H1 (cell line): ENCODE measurements around the gene ZBTB20. TPM values are rescaled to one million over a fixed set of nuclear protein-coding genes. Genes with fewer than 3 reads are reported as not detected.

Experiments used
- CTCF ChIA-PET: fragments of 300-600 bp; sonication (Branson Sonifier 250); formaldehyde crosslinking; loops from one replicate; lab custom pipeline; 2021; ENCODE audit not compliant: partially characterized antibody; lab: Charles Lee
- POLR2A ChIA-PET: fragments of 300-600 bp; sonication (Branson Sonifier 250); formaldehyde crosslinking; loops from one replicate; lab custom pipeline; 2021; ENCODE audit warnings: inconsistent platforms; ENCODE audit not compliant: partially characterized antibody; lab: Charles Lee
- DNase-seq, 2 experiments: peaks; one replicate each; pipeline versions ENCODE4 v3.0.0 to v3.0.0-alpha.2; 2010 to 2022; ENCODE audit warnings: low spot score in 2 of 2, low read depth in 1 of 2, mixed read lengths in 1 of 2
- FAIRE-seq: peaks from 2 replicates; lab custom pipeline; 2011; peaks lifted over from hg19 to GRCh38; lab: Jason Lieb, UNC
- H2AFZ ChIP-seq: 2 replicates; pipeline ENCODE4 v1.8.1; 2012; ENCODE audit warnings: low read length, inconsistent platforms
- H2AK5ac ChIP-seq: 2 replicates; pipeline ENCODE4 v1.6.1; 2013; ENCODE audit warnings: low read depth, low read length
- H2BK120ac ChIP-seq: replicated peaks from 2 replicates; pipeline ENCODE3; 2013; ENCODE audit warnings: low read depth, low read length, inconsistent platforms
- H2BK12ac ChIP-seq: 2 replicates; pipeline ENCODE4 v1.6.1; 2013; ENCODE audit warnings: low read depth, low read length
- H2BK15ac ChIP-seq: 2 replicates; pipeline ENCODE4 v1.6.1; 2013; ENCODE audit warnings: low read length
- H2BK20ac ChIP-seq: 2 replicates; pipeline ENCODE4 v1.6.1; 2013; ENCODE audit warnings: low read length
- H2BK5ac ChIP-seq: 2 replicates; pipeline ENCODE4 v1.6.1; 2013; ENCODE audit warnings: low read depth, low read length
- H3K14ac ChIP-seq: 2 replicates; pipeline ENCODE4 v1.6.1; 2013; ENCODE audit warnings: inconsistent platforms; ENCODE audit not compliant: insufficient read length
- H3K18ac ChIP-seq: 2 replicates; pipeline ENCODE4 v1.6.1; 2013; ENCODE audit warnings: low read length; ENCODE audit errors: extremely low read depth
- H3K23ac ChIP-seq: 2 replicates; pipeline ENCODE4 v1.6.1; 2013; ENCODE audit warnings: inconsistent platforms; ENCODE audit not compliant: insufficient read length
- H3K23me2 ChIP-seq: 2 replicates; pipeline ENCODE4 v1.6.1; 2013; ENCODE audit warnings: low read depth, low read length
- H3K27ac ChIP-seq: 2 replicates; pipeline ENCODE4 v1.6.1; 2011; ENCODE audit warnings: low read depth, low read length, inconsistent platforms
- H3K27me3 ChIP-seq, 4 experiments: replicated peaks in 1 of 4; 1 replicate in 1 of 4; 2 replicates in 3 of 4; pipeline versions ENCODE4 v1.6.1 to v1.8.1; 2011 to 2013; ENCODE audit warnings: low read length in 3 of 4, mild to moderate bottlenecking in 3 of 4, inconsistent platforms in 2 of 4, mixed read lengths in 2 of 4, moderate library complexity in 1 of 4; ENCODE audit not compliant: control insufficient read depth in 3 of 4, insufficient read depth in 3 of 4; ENCODE audit errors: extremely low read depth in 1 of 4
- H3K36me3 ChIP-seq, 4 experiments: 2 replicates each; pipeline versions ENCODE4 v1.6.1 to v1.8.1; 2011 to 2013; ENCODE audit warnings: mild to moderate bottlenecking in 4 of 4, low read length in 3 of 4, moderate library complexity in 2 of 4, control low read depth in 1 of 4, inconsistent platforms in 1 of 4; ENCODE audit not compliant: insufficient read depth in 4 of 4, control insufficient read depth in 2 of 4
- H3K4ac ChIP-seq: replicated peaks from 2 replicates; pipeline ENCODE3; 2013; ENCODE audit warnings: low read length, low read depth, mixed read lengths, inconsistent platforms; ENCODE audit not compliant: insufficient read length
- H3K4me1 ChIP-seq, 4 experiments: replicated peaks in 1 of 4; 1 replicate in 1 of 4; 2 replicates in 3 of 4; pipeline versions ENCODE4 v1.6.1 to v1.8.1; 2011 to 2013; ENCODE audit warnings: low read length in 3 of 4, inconsistent platforms in 2 of 4, mixed read lengths in 1 of 4; ENCODE audit not compliant: insufficient read depth in 4 of 4, control insufficient read depth in 3 of 4
- H3K4me2 ChIP-seq, 2 experiments: 2 replicates each; pipeline versions ENCODE4 v1.6.1 to v1.8.1; 2011 to 2013; ENCODE audit warnings: low read depth in 2 of 2, low read length in 2 of 2, control low read depth in 1 of 2, inconsistent platforms in 1 of 2, mild to moderate bottlenecking in 1 of 2; ENCODE audit not compliant: insufficient read depth in 1 of 2
- H3K4me3 ChIP-seq, 4 experiments: fragments of 200-600, 300-600 bp in 1 of 4; sonication (generic), shearing (Covaris generic), sonication (Bioruptor Twin) in 1 of 4; 2 replicates each; pipeline versions ENCODE4 v1.5.1 to v1.8.1; 2011 to 2016; ENCODE audit warnings: low read length in 4 of 4, low read depth in 3 of 4, control low read depth in 2 of 4, inconsistent platforms in 2 of 4, mild to moderate bottlenecking in 2 of 4, mixed read lengths in 1 of 4, moderate library complexity in 1 of 4; ENCODE audit not compliant: insufficient read depth in 2 of 4; ENCODE audit errors: extremely low read depth in 1 of 4
- H3K56ac ChIP-seq: replicated peaks from 2 replicates; pipeline ENCODE3; 2013; ENCODE audit warnings: low read depth, mild to moderate bottlenecking, mixed read lengths, low read length, inconsistent platforms; ENCODE audit not compliant: insufficient read length
- H3K79me1 ChIP-seq: 2 replicates; pipeline ENCODE4 v1.6.1; 2013; ENCODE audit warnings: low read depth, low read length, control low read depth
- H3K79me2 ChIP-seq, 2 experiments: 2 replicates each; pipeline versions ENCODE4 v1.6.1 to v1.8.1; 2012 to 2013; ENCODE audit warnings: low read length in 2 of 2, mild to moderate bottlenecking in 2 of 2, inconsistent platforms in 1 of 2; ENCODE audit not compliant: insufficient read depth in 2 of 2, control insufficient read depth in 1 of 2
- H3K9ac ChIP-seq, 4 experiments: replicated peaks in 1 of 4; 1 replicate in 1 of 4; 2 replicates in 3 of 4; pipeline versions ENCODE4 v1.6.1 to v1.8.1; 2011 to 2013; ENCODE audit warnings: low read depth in 3 of 4, low read length in 3 of 4, control low read depth in 2 of 4, mild to moderate bottlenecking in 2 of 4, moderate library complexity in 2 of 4, inconsistent platforms in 1 of 4; ENCODE audit errors: extremely low read depth in 1 of 4
- H3K9me3 ChIP-seq, 2 experiments: 2 replicates each; pipeline versions ENCODE4 v1.6.1 to v1.8.1; 2012 to 2013; ENCODE audit warnings: mild to moderate bottlenecking in 2 of 2, moderate library complexity in 2 of 2, control low read depth in 1 of 2, inconsistent platforms in 1 of 2, low read depth in 1 of 2, low read length in 1 of 2, mixed read lengths in 1 of 2; ENCODE audit not compliant: insufficient read depth in 2 of 2
- H4K20me1 ChIP-seq, 2 experiments: replicated peaks in 1 of 2; 2 replicates each; pipeline versions ENCODE3 to v1.8.1; 2011 to 2013; ENCODE audit warnings: inconsistent platforms in 2 of 2, low read length in 2 of 2, mild to moderate bottlenecking in 1 of 2; ENCODE audit not compliant: insufficient read depth in 2 of 2, control insufficient read depth in 1 of 2
- H4K5ac ChIP-seq: 2 replicates; pipeline ENCODE4 v1.6.1; 2013; ENCODE audit warnings: low read length, low read depth, mixed read lengths, inconsistent platforms; ENCODE audit not compliant: insufficient read length
- H4K8ac ChIP-seq: 2 replicates; pipeline ENCODE4 v1.8.0; 2013; ENCODE audit warnings: mild to moderate bottlenecking, moderate library complexity, low read length, inconsistent platforms; ENCODE audit not compliant: insufficient read depth; ENCODE audit errors: extremely low read depth
- H4K91ac ChIP-seq: replicated peaks from 2 replicates; pipeline ENCODE3; 2013; ENCODE audit warnings: low read length, mixed read lengths, inconsistent platforms; ENCODE audit not compliant: insufficient read length
- POLR2A ChIP-seq, 2 experiments: IDR thresholded peaks; 1 replicate in 1 of 2; 2 replicates in 1 of 2; pipeline ENCODE4 v1.6.1; 2011; ENCODE audit warnings: low read depth in 2 of 2, low read length in 2 of 2, mild to moderate bottlenecking in 2 of 2; ENCODE audit errors: control extremely low read depth in 1 of 2
- POLR2AphosphoS5 ChIP-seq: IDR thresholded peaks from 2 replicates; pipeline ENCODE4 v1.6.1; 2011; ENCODE audit warnings: low read depth, low read length
- RBBP5 ChIP-seq: IDR thresholded peaks from 2 replicates; pipeline ENCODE4 v1.7.1; 2012; ENCODE audit warnings: low read depth, mild to moderate bottlenecking, inconsistent platforms, low read length, moderate library complexity, borderline replicate concordance
- SIRT6 ChIP-seq: IDR thresholded peaks from one replicate; pipeline ENCODE4 v1.7.1; 2012; ENCODE audit warnings: low read length, inconsistent platforms
- TAF7 ChIP-seq: optimal IDR thresholded peaks from 2 replicates; pipeline ENCODE3; 2011; ENCODE audit warnings: low read depth, mild to moderate bottlenecking, inconsistent platforms, low read length, moderate library complexity, borderline replicate concordance
- WGBS, 2 experiments: shearing (Covaris generic) in 1 of 2; methylation state at CpG; one replicate each; pipeline versions ENCODE4 v1.1.6 to v1.1.7; 2013 to 2015; ENCODE audit warnings: low lambda C conversion rate in 2 of 2, mixed read lengths in 2 of 2, inconsistent platforms in 1 of 2, low coverage in 1 of 2, missing lambda C conversion rate in 1 of 2; ENCODE audit not compliant: insufficient replicate concordance in 2 of 2, insufficient coverage in 1 of 2, insufficient read length in 1 of 2; ENCODE audit errors: extremely low coverage in 1 of 2, missing lambda C conversion rate in 1 of 2; 5-methylcytosine and 5-hydroxymethylcytosine counted together
- polyA plus RNA-seq, 7 experiments: library from polyadenylated mRNA; depleted of rRNA in 3 of 7; stranded (reverse) in 5 of 7; unstranded in 2 of 7; fragments of >200 nt in 5 of 7; fragments of 200-250 nt in 2 of 7; gene quantifications; 1 replicate in 5 of 7; 2 replicates in 1 of 7; 4 replicates in 1 of 7; pipeline versions ENCODE4 v1.2.1 to v1.2.3, GENCODE V29; 2011 to 2013; ENCODE audit warnings: missing spikeins in 2 of 7, mixed read lengths in 2 of 7
- total RNA-seq: library from RNA; stranded (reverse); fragmentation: NEBNext Ultra II Directional; extraction: Animal tissue kit (Norgen Biotek cat#: 25700); gene quantifications from 2 replicates; pipeline ENCODE4 v1.2.1, GENCODE V29; 2021

Gene ZBTB20
- total and polyA plus RNA-seq, 2 of the 8 experiments (the other 6 are each of a cell fraction or from before 2014, with no cell fraction given): 0.35 to 1.3 TPM

DNA sequence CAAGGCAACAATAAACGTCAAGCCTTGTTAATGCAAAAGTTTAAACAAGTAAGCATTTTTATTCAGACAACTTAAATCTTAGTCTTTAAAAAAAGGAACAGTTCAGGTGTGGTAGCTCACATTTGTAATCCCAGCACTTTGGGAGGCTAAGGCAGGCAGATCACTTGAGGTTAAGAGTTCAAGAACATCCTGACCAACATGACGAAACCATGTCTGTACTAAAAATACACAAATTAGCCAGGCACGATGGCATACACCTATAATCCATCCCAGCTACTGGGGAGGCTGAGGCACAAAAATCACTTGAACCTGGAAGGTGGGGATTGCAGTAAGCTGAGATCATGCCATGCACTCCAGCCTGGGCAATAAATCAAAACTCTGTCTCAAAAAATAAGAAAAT lies 19.9 kb downstream of the ZBTB20 start:
- Histone ChIP-seq H3K4ac (no peak overlapping the region), H2BK12ac (no peak overlapping the region), H3K36me3 (no peaks in the 10 kb centered on the region; a peak in 1 of 8 replicates), H4K5ac (no peak overlapping the region), H4K8ac (no peak overlapping the region), H3K9ac (no peak overlapping the region), H3K23ac (no peak overlapping the region), H2BK20ac (no peak overlapping the region), H2AFZ (no peak overlapping the region), H3K4me1 (no peaks in the 10 kb centered on the region), H3K79me2 (no peaks in the 10 kb centered on the region), H3K56ac (no peak overlapping the region), H3K4me2 (no peak overlapping the region), H3K14ac (no peak overlapping the region), H2BK120ac (no peak overlapping the region), H3K27ac (no peak overlapping the region), H3K27me3 (no peaks in the 10 kb centered on the region), H3K9me3 (no peaks in the 10 kb centered on the region), H4K91ac (no peak overlapping the region), H2BK15ac (no peak overlapping the region), H2BK5ac (no peak overlapping the region), H3K79me1 (no peaks in the 10 kb centered on the region), H3K18ac (no peak overlapping the region), H3K23me2 (no peaks in the 10 kb centered on the region), H4K20me1 (no peaks in the 10 kb centered on the region), H3K4me3 (no peak overlapping the region), H2AK5ac (no peak overlapping the region)
- DNase-seq: no peak
- TF ChIP-seq RBBP5 (no peak), POLR2A (IDR thresholded peaks at IDR 0.05; ENCODE audit: control extremely low read depth in 1 of 2, low read depth in 2 of 2, low read length in 2 of 2) (no peak), POLR2AphosphoS5 (no peak), TAF7 (no peak), SIRT6 (no peak)
- 90% methylated on average over 3 of the region's 3 CpGs; no CpG with 5 or more reads in 1 of the 2 experiments for WGBS, 2 experiments
- ChIA-PET CTCF (no interaction called here), POLR2A (no interaction called here)
- FAIRE-seq: no peak
